ENCODE results near the gene COMMD6.

The COMMD6 gene

DNA sequence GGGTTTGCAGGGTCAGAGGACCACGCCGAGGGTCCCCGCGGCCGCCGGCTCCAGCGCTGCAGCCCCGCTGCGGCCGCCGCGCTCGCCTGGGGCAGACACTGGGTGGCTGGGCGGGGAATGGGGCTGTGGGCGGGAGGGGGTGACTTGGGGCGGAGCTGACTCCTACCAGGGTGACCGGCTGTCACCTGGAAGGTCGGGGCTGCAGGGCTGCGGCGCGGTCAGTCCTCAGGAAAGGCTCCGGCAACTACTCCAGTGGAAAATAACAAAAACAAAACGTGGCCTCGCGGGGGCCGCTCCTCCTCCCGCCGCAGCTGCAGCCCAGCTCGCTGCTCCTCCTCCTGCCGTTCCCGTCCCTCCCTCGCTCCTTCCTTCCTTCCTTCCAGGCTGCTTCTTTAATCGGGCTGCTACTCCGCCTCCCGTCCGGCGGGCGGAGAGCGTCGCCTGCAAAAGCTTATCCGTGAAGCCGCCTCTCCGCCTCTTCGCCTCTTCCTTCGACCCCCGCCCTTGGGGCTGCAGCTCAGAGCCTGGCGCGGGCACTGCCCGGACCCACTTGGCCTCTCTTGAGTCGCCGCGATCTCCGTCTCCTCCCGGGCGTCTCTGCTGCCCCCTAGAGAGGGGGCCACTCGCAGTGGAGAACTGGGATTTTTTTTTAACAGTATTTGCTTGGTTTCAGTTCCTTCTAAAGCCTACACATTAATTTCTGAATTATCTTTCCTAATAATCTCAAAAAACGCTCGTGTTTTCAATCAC lies 55.4 kb downstream of the COMMD6 start, which contains the start of gene TBC1D4:
TSS of gene TBC1D4 (minus strand) at position 100 of the 750 bp plus-strand sequence. CDS start 402 bp downstream, outside the sequence.
- DNase-seq (ENCODE audit: low read depth): peak; percentile 2

DNA sequence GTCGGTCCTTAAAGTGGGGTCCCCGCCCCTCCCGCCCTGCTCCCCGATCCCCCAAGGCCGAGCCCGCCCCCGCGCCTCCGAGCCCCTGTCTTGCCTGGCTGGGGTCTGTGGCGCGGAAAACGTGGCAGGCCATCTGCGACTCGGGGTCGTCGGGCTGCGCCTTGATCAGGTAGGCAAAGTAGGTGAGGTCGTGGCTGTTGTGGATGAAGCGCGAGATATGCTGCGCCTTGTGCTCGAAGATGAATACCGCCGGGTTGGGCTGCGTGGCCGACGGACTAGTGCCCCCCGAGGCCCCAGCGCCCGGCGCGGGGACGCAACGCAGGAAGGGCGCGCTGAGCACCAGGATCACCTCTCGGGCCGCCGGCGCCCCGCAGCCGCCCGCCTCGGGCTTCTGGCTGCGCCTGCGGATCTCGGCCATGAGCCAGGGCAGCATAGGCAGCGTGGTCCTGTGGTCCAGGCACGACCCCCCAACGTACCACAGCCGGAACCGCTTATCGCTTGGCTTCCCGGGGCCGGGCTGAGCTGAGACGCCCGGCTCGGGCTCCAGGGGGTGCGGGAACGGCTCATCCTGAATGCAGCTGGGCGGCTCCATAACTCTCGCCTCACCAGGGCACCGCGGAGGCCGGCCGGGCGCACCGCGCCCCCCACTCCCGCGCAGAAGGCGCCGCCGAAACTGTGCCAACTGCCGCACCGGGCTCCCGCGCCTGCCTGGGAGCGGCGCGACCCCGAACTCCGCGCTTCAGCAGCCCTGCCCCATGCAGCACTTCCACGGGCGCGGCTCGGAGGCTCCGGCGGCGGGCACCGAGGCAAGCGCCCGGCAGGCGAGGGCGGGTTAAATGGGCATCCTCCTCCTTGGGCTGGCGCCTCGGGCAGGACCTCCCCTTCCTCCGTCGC lies 56.2 kb downstream of the COMMD6 start:
- DNase-seq (ENCODE audit: low read depth): no peak

DNA sequence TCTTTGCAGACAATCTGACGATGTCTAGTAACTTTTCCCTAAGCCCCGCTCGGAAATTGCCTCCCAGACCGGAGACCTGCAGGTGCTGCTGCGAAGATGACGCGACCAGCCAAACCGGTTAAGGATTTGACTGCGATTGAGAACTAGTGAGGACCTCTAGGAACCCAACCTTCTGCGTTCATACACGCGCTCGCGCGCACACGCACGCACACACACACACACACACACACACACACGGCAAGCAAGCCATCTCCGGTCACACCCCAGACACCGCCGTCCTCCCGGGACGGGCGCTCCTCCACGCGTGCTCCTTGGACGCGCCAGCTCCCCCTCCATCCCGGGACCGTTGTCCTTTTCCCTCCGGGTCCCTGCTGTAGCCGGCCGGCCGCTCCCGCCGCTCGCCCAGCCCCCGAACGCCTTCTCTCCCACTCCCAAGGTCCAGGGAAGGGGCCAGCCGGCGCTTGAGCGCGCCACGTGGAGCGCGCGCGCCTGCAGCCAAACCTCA lies 56.9 kb downstream of the COMMD6 start:
- no peak for DNase-seq (ENCODE audit: low read depth)

DNA sequence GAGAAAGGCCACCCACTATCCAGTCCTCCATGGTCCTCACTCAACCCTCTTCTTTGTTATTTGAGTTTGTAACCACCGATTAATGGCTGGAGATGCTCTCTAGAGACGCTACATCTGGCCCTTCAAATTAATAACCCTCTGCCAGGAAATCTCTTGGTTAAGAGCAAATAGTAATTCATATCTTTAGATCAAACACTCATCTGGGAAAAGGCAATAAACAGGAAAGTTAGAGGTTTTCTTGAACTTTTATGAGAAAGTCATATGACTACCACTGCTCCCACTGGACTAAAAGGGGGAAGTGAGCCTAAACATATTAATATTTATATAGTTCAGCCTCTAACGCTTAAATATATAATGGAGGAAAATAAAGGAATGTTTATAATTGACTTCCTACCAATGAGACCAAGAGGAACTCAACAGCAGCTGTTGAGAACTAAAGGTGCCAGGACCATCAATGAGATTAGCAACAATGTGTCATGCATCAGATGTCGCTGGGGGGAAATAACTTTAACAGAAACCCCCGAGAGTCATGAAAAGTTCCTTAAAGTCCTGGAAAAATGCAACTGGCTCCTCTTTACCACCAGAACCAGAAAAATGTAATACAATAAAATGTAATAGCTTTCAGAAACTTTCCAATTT lies 58.4 kb downstream of the COMMD6 start:
- no peak for DNase-seq (ENCODE audit: low read depth)

DNA sequence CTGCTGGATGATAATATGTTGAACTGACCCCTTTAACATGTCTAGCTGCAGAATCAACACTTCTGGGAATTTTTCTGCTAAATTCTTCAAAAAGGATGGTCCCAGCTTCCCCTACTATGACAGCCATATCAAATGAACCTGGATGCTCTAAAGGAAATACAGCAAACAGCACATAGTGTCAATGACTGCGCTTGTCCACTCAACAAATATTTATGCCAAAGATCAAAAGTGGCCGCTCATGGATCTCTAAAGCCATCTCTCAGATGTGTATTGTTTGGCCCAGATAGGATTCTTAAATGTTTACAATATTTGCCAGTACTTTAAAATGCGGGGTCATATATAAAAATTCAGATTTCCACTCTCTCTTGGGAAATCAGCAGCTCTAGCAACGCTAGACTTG lies 59.0 kb downstream of the COMMD6 start:
- DNase-seq (ENCODE audit: low read depth): no peak

Measured in stimulated activated CD8-positive, alpha-beta memory T cell treated with anti-CD3 and anti-CD28 coated beads, Interleukin-15, amount 100 ng/mL, for 1 hour (primary cell).